ENCODE measurements around the gene BID. TPM values are rescaled to one million over a fixed set of nuclear protein-coding genes. Genes with fewer than 3 reads are reported as not detected.

Gene BID
- total RNA-seq, 1 donor from 2014 or later = 18.6 TPM

- DNase-seq = peak; percentile 50
Observed at GRCh38 chr22:17803609-17804270, 29.5 kb upstream of the BID start.

- DNase-seq = peak; percentile 20
Observed at GRCh38 chr22:17802822-17803221, 28.6 kb upstream of the BID start.

- DNase-seq = no peak
Observed at GRCh38 chr22:17802411-17802810, 28.1 kb upstream of the BID start.

GRCh38 chr22:17797721-17798559, 23.7 kb upstream of the BID start:
- DNase-seq = no peak

- DNase-seq = no peak
Observed at GRCh38 chr22:17796695-17797094, 22.4 kb upstream of the BID start.

GRCh38 chr22:17795661-17796548, 21.6 kb upstream of the BID start:
- no peak for DNase-seq

- no peak for DNase-seq
Observed at GRCh38 chr22:17794726-17795542, 20.7 kb upstream of the BID start.

- DNase-seq = no peak
Observed at GRCh38 chr22:17792854-17793434, 18.7 kb upstream of the BID start.

- DNase-seq = no peak
Observed at GRCh38 chr22:17792299-17792698, 18.0 kb upstream of the BID start.

GRCh38 chr22:17791196-17791595, 16.9 kb upstream of the BID start:
- DNase-seq = no peak

- DNase-seq = no peak
Observed at GRCh38 chr22:17789379-17790200, 15.3 kb upstream of the BID start.

GRCh38 chr22:17788528-17789378, 14.5 kb upstream of the BID start:
- no peak for DNase-seq

- DNase-seq = no peak
Observed at GRCh38 chr22:17787716-17788330, 13.6 kb upstream of the BID start.

GRCh38 chr22:17787241-17787640, 13.0 kb upstream of the BID start:
- DNase-seq = no peak

- DNase-seq = peak; percentile 61
Observed at GRCh38 chr22:17786435-17787161, 12.3 kb upstream of the BID start.

- DNase-seq = peak; percentile 24
Observed at GRCh38 chr22:17785185-17786184, 11.2 kb upstream of the BID start.

- DNase-seq = no peak
Observed at GRCh38 chr22:17784776-17785175, 10.5 kb upstream of the BID start.

All from tongue (tissue), 2 donors.